Common myeloid progenitor, CD34-positive (primary cell): ENCODE measurements around the gene COL26A1.
A peak's percentile ranks its signal among the peaks of the same experiment; 100 is the strongest.

ENCODE experiments used
- CTCF ChIA-PET: fragments of 350-600 bp; sonication (Branson Sonifier 250); formaldehyde crosslinking; loops from one replicate; lab custom pipeline; 2021; ENCODE audit warnings: antibody characterized with exemption; lab: Charles Lee
- POLR2A ChIA-PET: fragments of 350-600 bp; sonication (Branson Sonifier 250); formaldehyde crosslinking; loops from one replicate; lab custom pipeline; 2021; ENCODE audit warnings: antibody characterized with exemption; lab: Charles Lee
- DNase-seq, 3 donors: peaks; one replicate each; pipeline versions ENCODE4 v3.0.0 to v3.0.0-alpha.2; 2013
- H3K27ac ChIP-seq, 2 experiments: 1 replicate in 1 of 2; 2 replicates in 1 of 2; pipeline ENCODE4 v1.7.0; 2013; ENCODE audit warnings: inconsistent platforms in 2 of 2, low read length in 2 of 2, mild to moderate bottlenecking in 2 of 2, low read depth in 1 of 2, moderate library complexity in 1 of 2; ENCODE audit not compliant: severe bottlenecking in 2 of 2, insufficient read depth in 1 of 2, poor library complexity in 1 of 2
- H3K27me3 ChIP-seq, 5 experiments: replicated peaks in 2 of 5; 1 replicate in 3 of 5; 2 replicates in 2 of 5; pipeline versions ENCODE4 v1.6.1 to v1.7.0; 2013; ENCODE audit warnings: low read length in 4 of 5, mild to moderate bottlenecking in 2 of 5, moderate library complexity in 2 of 5, inconsistent platforms in 1 of 5; ENCODE audit not compliant: insufficient read depth in 5 of 5, control insufficient read depth in 4 of 5
- H3K36me3 ChIP-seq, 4 experiments: 1 replicate in 2 of 4; 2 replicates in 2 of 4; pipeline versions ENCODE4 v1.6.1 to v1.7.0; 2013; ENCODE audit warnings: low read length in 3 of 4, control low read depth in 1 of 4, mild to moderate bottlenecking in 1 of 4; ENCODE audit not compliant: control insufficient read depth in 4 of 4, insufficient read depth in 4 of 4
- H3K4me1 ChIP-seq, 4 experiments: 1 replicate in 3 of 4; 2 replicates in 1 of 4; pipeline versions ENCODE4 v1.6.1 to v1.7.1; 2013; ENCODE audit warnings: low read length in 3 of 4, mild to moderate bottlenecking in 3 of 4, control low read depth in 1 of 4, inconsistent platforms in 1 of 4, moderate library complexity in 1 of 4; ENCODE audit not compliant: control insufficient read depth in 4 of 4, insufficient read depth in 4 of 4; ENCODE audit errors: control extremely low read depth in 1 of 4
- H3K4me3 ChIP-seq, 7 experiments: 1 replicate in 4 of 7; 2 replicates in 3 of 7; pipeline versions ENCODE4 v1.5.1 to v1.7.0; 2013; ENCODE audit warnings: mild to moderate bottlenecking in 7 of 7, low read length in 6 of 7, moderate library complexity in 6 of 7, inconsistent platforms in 2 of 7, low read depth in 2 of 7, control low read depth in 1 of 7; ENCODE audit not compliant: insufficient read depth in 4 of 7, control insufficient read depth in 1 of 7; ENCODE audit errors: extremely low read depth in 1 of 7
- H3K9me3 ChIP-seq, 5 experiments: 1 replicate in 4 of 5; 2 replicates in 1 of 5; pipeline versions ENCODE4 v1.6.1 to v1.7.1; 2013; ENCODE audit warnings: low read length in 4 of 5, mild to moderate bottlenecking in 2 of 5, inconsistent platforms in 1 of 5, low read depth in 1 of 5, moderate library complexity in 1 of 5; ENCODE audit not compliant: control insufficient read depth in 4 of 5, insufficient read depth in 2 of 5; ENCODE audit errors: control extremely low read depth in 1 of 5
- WGBS: methylation state at CpG from one replicate; pipeline ENCODE4 v1.1.5; 2013; ENCODE audit not compliant: insufficient coverage; 5-methylcytosine and 5-hydroxymethylcytosine counted together

The COL26A1 gene

GRCh38 chr7:101450064-101450463 is 87.4 kb downstream of the COL26A1 start:
- H3K9me3 ChIP-seq, result no peaks in the 10 kb centered on the region
- ChIA-PET CTCF (interaction anchor here (1.2 kb wide), 1 partner anchor 9 kb away, joined by 10 read pairs; no protein-coding TSS in a partner anchor), POLR2A (interaction anchor here (0.6 kb wide), 1 partner anchor 703 kb away, joined by 5 read pairs; no protein-coding TSS in a partner anchor)
- H3K27me3 ChIP-seq, result peaks cover 0 to 2% (median 0%) of the 10 kb centered on the region in 5 experiments
- WGBS, result 96% methylated on average over 4 of the region's 4 CpGs
- DNase-seq, result no peak
- H3K27ac ChIP-seq, result no peak overlapping the region
- H3K4me1 ChIP-seq, result no peaks in the 10 kb centered on the region
- no peak overlapping the region for H3K4me3 ChIP-seq
- no peaks in the 10 kb centered on the region for H3K36me3 ChIP-seq

DNA sequence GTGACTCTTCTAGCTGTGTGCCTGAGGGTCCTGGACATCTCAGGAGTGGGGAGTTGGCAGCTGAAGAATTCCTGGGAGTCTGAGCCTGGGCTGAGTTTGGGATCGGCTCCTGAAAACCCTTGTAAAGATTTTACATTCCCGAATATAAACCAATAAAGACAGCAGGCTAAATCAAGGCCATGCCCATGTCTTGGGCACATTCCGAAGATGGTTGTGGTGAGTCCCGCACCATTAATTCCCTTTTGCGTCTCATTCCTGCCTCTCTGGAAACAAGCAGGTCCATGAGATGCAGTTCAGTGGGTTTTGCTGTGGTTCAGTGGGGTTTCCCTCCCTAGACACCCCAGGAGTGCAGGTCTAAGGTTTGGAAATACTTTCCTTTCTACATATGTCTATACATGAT is 90.9 kb downstream of the COL26A1 start:
- ChIA-PET CTCF (no interaction called here), POLR2A (no interaction called here)
- H3K4me1 ChIP-seq, result no peaks in the 10 kb centered on the region
- WGBS, result 97% methylated on average over 4 of the region's 5 CpGs
- H3K27me3 ChIP-seq, result no peaks in the 10 kb centered on the region
- no peaks in the 10 kb centered on the region for H3K36me3 ChIP-seq
- H3K9me3 ChIP-seq, result no peaks in the 10 kb centered on the region
- H3K27ac ChIP-seq, result no peak overlapping the region
- H3K4me3 ChIP-seq, result no peak overlapping the region
- no peak for DNase-seq

DNA sequence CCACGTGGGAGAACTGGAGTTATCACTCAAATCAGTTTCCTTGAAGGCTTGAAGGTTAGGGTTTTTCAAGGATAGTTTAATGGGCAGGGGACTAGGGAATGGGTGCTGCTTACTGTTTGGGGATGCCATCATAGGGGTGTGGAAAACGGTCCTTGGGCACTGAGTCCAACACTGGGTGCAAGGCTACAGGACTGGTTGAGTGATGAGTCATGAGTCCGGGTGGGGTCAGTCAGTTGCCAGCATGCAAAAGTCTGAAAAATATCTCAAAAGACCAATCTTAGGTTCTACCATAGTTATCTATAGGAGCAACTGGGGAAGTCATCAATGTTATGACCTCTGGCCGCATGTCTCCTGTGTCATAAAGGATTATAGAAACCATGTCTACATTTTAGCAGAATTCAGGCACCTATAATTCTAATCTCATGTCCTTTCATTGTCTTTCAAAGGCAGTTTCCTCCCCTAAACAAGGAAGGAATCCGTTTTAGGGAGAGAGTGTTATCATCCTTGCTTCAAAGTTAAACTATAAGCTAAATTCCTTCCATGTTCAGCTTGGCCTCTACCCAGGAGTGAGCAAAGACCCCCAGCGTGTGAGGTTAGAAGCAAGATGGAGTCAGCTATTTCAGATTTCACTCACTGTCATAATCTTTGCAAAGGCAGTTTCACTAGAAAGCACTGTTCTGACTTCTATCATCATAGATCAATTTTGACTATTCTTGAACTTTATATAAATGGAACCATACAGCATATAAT is 94.5 kb downstream of the COL26A1 start:
- ChIA-PET POLR2A (no interaction called here), CTCF (no interaction called here)
- Histone ChIP-seq H3K4me1 (no peaks in the 10 kb centered on the region), H3K27ac (no peak overlapping the region), H3K36me3 (no peaks in the 10 kb centered on the region), H3K27me3 (no peaks in the 10 kb centered on the region), H3K4me3 (no peak overlapping the region), H3K9me3 (no peaks in the 10 kb centered on the region)
- no peak for DNase-seq
- 98% methylated on average over 5 of the region's 6 CpGs for WGBS

DNA sequence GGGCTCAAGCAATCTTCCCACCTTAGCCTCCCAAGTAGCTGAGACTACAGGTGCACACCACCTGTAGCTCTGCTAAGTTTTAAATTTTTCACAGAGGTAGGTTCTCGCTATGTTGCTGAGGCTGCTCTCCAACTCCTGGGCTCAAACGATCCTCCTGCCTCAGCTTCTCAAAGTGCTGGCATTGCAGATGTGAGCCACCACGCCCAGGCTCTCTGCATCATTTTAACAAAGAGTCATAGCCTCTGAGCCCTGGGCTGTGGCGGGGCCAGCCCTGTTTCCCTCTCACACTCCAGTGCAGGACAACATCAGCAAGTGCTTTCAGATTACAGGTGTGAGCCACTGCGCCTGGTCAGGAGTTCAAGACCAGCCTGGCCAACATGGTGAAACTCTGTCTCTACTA is 102.5 kb downstream of the COL26A1 start:
- no peak for DNase-seq
- Histone ChIP-seq H3K36me3 (no peaks in the 10 kb centered on the region), H3K4me1 (peaks cover 0 to 28% (median 21%) of the 10 kb centered on the region in 4 experiments), H3K27me3 (no peaks in the 10 kb centered on the region), H3K27ac (no peak overlapping the region), H3K4me3 (peak overlapping the region in 1 of 7 experiments; percentile 57), H3K9me3 (no peaks in the 10 kb centered on the region)
- CTCF ChIA-PET, result no interaction called here
- POLR2A ChIA-PET, result no interaction called here
- 88% methylated on average over 5 of the region's 5 CpGs for WGBS

DNA sequence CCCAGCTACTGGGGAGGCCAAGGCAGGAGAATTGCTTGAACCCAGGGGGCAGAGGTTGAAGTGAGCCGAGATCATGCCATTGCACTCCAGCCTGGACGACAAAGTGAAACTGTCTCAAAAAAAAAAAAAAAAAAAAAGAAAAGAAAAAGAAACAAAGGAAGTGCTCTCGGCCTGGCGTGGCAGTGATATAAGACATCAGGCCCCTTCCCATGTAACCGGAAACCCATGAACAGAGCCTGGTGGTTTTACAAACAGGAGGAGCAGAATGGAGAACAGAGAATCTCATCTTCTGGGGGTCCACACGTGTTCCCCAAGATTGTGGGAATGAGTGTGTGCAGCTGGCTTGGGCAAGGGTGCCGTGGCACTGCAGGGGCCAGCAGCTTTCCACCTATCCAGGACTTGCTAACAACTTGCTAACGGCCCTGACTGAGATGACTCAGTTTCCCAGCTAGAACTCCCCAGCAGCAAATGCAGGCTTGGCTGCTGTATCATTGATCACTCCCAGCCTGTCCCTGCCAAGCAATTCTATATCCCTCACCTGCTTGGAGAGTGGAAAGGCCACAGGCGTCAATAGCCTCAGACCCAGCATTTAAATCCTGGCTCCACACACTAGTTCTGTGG is 103.0 kb downstream of the COL26A1 start:
- 8% methylated on average over 8 of the region's 9 CpGs for WGBS
- no peaks in the 10 kb centered on the region for H3K9me3 ChIP-seq
- no peaks in the 10 kb centered on the region for H3K36me3 ChIP-seq
- ChIA-PET CTCF (no interaction called here), POLR2A (no interaction called here)
- H3K27me3 ChIP-seq, result no peaks in the 10 kb centered on the region
- no peak overlapping the region for H3K27ac ChIP-seq
- peaks cover 0 to 28% (median 21%) of the 10 kb centered on the region in 4 experiments for H3K4me1 ChIP-seq
- peak overlapping the region in 4 of 7 experiments; percentile 11 to 57 (median 26) for H3K4me3 ChIP-seq
- DNase-seq, result peak; percentile 76 to 92 (median 92)

DNA sequence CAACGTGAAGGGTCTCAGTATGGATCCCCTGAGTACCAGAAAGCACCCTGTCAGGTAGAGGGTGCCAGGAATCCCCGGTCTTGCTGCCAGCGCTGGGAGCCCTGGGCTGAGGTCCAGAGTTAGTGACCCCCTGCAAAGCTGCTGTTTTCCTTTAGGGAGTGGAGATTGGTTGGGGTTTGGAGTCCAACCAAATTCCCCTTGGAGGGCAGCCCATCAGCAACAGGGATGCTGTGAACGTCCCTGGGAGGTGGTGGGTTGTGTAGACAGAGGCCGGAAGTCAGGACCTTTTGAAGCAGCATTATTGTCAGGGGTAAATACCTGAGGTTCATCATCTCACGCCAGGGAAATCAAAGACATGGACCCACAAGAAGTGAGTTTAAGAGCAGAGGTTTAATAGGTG is 104.2 kb downstream of the COL26A1 start:
- ChIA-PET POLR2A (no interaction called here), CTCF (interaction anchor here (1.6 kb wide), 1 partner anchor 12 kb away, joined by 4 read pairs; no protein-coding TSS in a partner anchor)
- peaks cover 0 to 28% (median 21%) of the 10 kb centered on the region in 4 experiments for H3K4me1 ChIP-seq
- 77% methylated on average over 3 of the region's 6 CpGs for WGBS
- H3K36me3 ChIP-seq, result no peaks in the 10 kb centered on the region
- H3K9me3 ChIP-seq, result no peaks in the 10 kb centered on the region
- H3K4me3 ChIP-seq, result no peak overlapping the region
- H3K27ac ChIP-seq, result no peak overlapping the region
- H3K27me3 ChIP-seq, result no peaks in the 10 kb centered on the region
- DNase-seq, result no peak
